HG03565 (cell line): Measurements from ENCODE around the gene PRRT2.
"Not testable (repeated sequence)": the region's sequence is repeated elsewhere in the genome, so short reads cannot be mapped to it uniquely, and the experiment has no call there.

Source experiments
- ATAC-seq: cut with Tn5 transposase; IDR thresholded peaks from one replicate; pipeline ENCODE4 v1.9.1; 2021; ENCODE audit warnings: mild to moderate bottlenecking, moderate library complexity; ENCODE audit not compliant: unreplicated experiment

PRRT2 gene

DNA sequence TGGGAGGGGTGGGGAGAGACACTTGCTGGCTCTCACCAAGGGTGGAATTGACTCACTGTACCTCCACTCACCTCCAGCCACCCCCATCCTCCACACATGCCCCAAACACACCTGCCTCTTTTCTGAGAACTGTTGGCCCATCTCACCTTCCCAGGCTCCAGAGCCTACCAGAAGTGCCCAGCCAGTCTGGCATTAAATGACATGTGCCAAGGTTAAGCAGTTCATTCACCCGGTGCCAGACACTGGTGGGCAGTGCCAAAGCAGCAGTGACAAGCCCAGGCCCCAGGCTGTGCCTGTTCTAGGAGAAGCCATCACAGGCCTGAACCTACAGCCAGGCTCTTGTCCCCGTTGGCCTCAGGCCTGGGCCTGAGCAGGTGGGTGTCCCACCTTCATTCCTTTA lies 19.5 kb downstream of the PRRT2 start:
- ATAC-seq, result no peak

DNA sequence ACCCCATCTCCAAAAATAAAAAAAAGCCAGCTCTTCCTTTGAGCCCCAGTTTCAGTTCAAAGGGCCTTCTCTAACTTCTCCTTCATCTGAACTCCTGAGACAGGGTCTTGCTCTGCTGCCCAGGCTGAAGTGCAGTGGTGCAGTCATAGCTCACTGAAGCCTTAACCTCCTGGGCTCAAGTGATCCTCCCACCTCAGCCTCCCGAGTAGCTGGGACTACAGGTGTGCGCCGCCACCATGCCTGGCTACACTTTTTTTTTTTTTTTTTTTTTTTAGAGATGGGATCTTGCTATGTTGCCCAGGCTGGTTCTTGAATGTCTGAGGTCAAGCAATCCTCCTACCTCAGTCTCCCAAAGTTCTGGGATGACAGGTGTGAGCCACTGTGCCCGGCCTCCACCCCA lies 21.2 kb downstream of the PRRT2 start:
- ATAC-seq, result not testable (repeated sequence)

DNA sequence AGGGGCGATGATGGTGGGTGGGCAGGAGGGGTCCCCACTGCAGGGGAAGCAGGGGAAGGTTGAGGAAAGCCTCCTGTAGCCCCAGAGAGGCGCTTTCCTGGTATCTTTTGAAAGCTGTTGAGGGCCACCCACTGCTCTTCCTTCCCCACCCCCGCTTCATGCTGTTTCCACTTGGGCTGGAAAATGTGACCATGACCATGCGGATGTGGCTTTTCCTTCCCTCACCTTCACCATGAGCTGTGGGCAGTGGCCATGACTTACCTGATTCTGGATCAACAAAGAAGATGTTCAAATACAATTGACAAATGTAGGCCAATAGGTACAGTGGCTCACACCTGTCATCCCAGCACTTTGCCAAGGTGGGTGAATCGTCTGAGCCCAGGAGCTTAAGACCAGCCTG lies 22.1 kb downstream of the PRRT2 start:
- ATAC-seq, result no peak

DNA sequence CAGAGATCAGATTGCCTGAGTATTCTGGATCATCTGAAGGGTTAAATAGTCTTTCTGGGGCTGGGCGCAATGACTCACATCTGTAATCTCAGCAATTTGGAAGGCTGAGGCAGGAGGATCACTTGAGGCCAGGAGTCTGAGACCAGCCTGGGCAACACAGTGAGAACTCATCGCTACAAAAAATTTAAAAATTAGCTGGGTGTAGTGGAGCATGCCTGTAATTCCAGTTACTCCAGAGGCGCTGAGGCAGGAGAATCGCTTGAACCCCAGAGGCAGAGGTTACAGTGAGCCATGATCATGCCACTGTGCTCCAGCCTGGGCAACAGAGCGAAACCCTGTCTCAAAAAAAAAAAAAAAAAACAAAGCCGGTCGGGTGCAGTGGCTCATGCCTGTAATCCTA lies 23.9 kb downstream of the PRRT2 start:
- no peak for ATAC-seq

DNA sequence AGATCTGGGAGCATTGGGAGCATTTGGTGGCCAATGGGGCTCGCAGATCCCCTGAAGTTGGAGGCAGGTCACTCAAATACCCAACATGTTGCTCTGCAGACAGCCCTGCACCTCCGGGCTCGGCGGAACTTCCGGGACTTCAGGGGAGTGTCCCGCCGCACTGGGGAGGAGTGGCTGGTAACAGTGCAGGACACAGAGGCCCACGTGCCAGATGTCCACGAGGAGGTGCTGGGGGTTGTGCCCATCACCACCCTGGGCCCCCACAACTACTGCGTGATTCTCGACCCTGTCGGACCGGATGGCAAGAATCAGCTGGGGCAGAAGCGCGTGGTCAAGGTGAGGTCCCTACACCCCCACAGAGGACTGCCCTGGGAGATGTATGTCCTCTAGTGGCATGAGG lies 24.6 kb downstream of the PRRT2 start:
- no peak for ATAC-seq

DNA sequence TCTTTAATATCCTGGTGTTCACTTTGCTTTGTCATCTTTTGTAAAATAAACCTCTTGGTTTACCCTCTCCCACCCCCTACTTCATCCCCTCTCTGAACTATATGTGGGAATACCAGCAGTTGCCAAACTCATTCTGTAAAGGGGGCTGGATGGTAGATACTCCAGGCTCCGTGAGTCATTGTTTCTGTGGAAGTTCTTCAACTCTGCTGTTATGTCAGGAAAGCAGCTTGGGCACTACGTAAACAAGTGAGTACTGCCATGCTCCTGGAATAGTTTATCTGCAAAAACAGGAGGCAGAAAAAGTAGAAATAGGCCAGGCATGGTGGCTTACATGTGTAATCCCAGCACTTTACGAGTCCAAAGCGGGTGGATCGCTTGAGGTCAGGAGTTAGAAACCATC lies 25.8 kb downstream of the PRRT2 start:
- ATAC-seq, result no peak

DNA sequence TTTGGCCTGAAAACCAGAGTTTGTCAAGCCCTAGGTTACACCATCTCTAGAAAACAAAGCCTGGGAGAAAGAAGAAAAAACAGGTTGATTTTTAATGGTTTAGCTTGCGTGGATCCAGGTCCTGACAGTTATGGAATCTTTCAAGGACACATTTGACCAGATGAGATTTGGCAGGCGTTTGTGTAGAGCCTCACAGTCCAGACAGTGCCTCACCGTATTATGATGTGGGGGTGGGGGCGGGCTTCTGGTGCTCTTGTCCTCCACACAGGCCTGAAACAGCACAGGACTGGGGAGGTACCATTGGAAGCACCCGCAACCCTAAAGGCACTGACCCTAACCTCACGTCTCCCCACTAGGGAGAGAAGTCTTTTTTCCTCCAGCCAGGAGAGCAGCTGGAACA lies 27.8 kb downstream of the PRRT2 start:
- no peak for ATAC-seq

DNA sequence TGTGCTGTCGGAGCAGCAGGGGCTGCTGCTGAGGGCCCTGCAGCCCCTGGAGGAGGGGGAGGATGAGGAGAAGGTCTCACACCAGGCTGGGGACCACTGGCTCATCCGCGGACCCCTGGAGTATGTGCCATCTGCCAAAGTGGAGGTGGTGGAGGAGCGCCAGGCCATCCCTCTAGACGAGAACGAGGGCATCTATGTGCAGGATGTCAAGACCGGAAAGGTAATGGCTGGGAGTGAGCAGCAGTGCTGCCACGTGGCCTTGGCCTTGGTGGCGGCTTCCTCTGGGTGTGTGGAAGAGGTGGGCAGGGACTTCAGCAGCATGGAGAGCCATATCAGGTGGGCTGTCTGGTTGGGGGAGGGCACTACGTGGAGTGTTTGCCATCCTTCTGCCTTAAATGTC lies 28.2 kb downstream of the PRRT2 start:
- no peak for ATAC-seq

DNA sequence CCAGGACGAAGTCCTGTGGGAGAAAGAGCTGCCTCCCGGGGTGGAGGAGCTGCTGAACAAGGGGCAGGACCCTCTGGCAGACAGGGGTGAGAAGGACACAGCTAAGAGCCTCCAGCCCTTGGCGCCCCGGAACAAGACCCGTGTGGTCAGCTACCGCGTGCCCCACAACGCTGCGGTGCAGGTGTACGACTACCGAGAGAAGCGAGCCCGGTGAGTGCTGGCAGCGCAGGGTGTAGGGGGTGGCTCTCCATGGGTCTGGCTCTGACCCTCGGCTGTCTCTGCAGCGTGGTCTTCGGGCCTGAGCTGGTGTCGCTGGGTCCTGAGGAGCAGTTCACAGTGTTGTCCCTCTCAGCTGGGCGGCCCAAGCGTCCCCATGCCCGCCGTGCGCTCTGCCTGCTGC lies 29.6 kb downstream of the PRRT2 start:
- ATAC-seq, result no peak

DNA sequence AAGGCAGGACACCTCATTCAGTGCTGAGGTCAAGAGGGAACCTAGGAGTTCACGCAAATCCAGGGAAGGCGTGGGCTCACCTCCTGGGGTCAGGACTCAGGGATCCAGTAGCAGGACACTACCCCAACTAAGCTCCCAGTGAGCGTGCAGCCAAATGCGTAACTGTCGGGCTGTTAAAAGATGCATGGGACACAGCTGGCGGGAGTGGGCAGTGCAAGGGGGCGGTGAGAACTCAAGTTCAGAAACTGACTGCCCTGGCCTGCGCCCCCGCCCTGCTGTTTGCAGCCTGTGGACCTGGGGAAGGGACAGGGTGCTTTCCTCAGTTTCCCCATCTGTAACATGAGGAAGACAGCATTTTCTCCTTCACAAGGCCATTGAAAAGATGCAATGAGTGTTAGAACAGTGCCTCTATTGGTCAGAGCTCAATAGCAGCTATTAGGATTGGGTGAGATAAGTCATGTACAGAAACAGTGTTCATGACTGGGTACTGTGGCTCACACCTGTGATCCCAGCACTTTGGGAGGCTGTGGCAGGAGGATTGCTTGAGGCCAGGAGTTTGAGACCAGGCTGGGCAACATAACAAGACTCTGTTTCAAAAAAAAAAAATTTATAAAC lies 30.8 kb downstream of the PRRT2 start:
- ATAC-seq, result no peak

DNA sequence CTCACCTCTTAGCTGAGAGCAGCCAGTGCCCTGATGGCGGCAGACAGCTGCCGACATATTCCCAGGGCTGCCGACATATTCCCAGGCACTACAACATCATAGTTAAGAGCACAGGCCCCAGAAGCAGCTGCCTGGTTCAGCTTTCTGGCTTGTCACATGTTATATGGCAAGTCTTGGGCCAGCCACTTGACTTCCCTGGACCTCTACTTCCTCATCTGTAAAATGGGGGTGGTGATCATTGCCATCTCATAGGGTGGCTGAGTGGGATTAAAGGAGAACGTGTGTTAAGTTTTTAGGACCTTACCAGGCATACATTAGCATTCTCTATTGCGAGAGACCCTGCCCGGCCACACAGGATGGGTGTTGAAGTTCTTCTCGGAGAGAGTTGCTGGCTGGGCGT lies 31.9 kb downstream of the PRRT2 start:
- ATAC-seq, result no peak

DNA sequence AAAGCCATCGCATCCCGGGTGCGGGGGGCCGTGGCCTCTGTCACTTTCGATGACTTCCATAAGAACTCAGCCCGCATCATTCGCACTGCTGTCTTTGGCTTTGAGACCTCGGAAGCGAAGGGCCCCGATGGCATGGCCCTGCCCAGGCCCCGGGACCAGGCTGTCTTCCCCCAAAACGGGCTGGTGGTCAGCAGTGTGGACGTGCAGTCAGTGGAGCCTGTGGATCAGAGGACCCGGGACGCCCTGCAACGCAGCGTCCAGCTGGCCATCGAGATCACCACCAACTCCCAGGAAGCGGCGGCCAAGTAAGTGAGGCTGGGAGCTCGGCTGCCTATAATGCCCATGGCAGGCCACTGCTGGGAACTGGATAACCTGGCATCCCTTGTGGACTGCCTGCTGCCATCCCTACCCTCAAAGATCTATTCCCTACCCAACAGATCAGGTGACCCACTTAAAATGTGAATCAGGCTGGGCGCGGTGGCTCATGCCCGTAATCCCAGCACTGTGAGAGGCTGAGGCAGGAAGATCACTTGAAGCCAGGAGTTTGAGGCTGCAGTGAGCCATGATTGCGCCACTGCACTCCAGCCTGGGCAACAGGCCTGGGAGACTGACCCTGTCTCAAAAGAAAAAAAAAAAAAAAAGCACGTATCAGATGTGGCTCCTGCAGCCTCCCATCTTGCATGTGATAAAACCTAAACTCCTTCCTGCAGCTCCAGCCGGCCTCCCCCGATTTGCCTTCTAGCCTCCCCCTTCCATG lies 32.8 kb downstream of the PRRT2 start:
- ATAC-seq, result no peak

DNA sequence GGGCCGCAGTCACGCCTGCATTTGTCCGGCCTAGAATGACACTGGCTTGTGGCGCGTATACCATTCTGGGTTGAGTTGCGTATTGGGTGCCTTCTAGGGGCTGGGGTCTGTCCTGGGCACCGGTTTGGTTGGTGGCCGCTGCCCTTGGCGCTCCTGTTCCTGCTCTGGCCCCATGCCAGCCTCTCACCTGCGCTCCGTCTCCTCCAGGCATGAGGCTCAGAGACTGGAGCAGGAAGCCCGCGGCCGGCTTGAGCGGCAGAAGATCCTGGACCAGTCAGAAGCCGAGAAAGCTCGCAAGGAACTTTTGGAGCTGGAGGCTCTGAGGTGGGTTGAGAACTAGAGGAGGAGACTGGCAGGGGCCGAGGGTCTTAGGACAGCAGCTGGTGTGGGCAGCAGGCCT lies 33.7 kb downstream of the PRRT2 start:
- ATAC-seq, result no peak

DNA sequence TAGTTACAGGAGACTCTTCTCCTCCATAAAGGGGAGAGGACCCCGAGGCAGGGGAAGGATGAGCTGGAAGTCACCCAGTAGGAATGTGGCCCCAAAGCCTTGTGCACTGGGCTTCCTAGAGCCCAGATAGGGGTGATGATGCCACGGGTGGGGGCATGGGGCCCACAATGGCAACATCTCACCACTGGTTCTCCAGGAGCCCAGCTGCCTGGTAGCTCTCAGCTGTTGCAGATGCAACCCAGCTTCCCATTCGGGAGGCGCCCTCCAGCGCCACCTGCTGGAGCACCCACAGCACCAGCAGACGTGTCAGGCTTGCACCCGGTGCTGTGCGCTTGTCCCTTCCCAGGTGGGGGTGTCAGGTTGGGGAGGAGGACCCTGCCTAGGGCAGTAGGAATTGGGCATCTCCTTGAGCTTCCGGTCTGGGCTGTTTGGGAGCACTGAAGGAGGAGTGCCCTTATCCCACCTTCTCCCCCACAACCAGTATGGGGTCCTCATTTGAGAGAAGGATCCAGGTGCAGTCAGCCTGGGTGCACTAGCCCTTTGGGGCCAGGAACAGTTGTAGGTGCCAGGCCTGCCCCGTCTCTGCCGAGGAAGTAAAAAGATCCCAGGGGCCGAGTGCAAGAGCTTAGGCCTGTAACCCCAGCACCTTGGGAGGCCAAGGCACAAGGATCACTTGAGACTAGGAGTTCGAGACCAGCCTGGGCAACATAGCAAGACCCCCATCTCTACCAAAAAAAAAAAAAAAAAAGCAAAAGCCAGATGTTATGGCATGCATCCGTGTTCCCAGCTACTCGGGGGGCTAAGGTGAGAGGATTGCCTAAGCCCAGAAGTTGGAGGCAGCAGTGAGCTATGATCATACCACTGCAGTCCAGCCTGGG lies 36.7 kb downstream of the PRRT2 start:
- ATAC-seq, result no peak

DNA sequence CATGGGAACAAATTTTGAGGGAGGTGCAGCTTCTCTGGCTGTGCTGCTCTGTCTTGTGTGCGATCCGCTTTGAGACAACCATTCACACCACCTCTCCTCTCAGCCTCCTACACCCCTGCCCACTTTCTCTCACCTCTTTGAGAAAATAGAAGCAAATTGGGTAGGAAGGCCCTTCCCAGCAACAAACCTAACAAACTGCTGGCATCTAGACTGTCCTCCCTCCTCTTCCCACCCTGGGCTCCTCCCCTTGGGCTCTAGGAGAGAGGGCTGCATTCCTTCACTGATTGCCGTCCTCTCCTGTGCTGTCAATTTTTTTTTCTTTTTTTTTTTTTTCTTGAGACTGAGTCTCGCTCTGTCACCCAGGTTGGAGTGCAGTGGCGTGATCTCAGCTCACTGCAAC lies 37.5 kb downstream of the PRRT2 start:
- no peak for ATAC-seq

DNA sequence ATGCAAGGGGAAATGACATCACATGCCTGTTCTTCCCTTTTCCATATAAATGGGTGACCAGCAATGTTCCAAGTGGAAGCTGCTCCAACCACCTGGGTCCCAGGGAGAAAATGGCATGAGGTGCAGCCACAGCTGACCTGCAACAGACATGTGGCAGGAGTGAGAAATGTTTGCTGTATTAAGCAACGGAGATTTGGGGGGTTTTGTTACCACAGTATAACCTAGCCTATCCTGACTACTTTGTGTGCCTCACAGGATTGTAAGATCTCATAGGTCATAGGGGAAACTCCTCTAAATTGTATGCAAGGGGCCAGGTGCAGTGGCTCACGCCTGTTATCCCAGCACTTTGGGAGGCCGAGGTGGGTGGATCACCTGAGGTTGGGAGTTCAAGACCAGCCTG lies 39.0 kb downstream of the PRRT2 start:
- no peak for ATAC-seq

DNA sequence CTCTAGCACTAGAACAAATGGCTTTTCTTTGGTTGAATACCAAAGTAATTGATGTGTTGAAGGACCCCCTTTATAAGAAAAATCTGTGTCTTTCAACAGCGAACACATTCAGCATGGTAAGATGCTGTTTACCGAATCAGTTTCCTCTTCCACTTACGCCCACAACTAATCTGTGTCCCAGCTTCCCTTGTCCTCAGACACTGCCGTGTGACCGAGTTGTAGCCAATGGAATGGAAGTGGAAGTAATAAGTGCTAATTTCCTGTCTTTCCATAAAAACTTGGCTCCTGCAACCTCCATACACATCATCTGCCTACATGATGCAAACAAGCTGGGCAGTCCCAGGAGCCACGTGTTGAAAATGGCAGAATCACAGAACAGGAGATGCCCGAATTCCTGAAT lies 40.7 kb downstream of the PRRT2 start:
- ATAC-seq, result no peak

DNA sequence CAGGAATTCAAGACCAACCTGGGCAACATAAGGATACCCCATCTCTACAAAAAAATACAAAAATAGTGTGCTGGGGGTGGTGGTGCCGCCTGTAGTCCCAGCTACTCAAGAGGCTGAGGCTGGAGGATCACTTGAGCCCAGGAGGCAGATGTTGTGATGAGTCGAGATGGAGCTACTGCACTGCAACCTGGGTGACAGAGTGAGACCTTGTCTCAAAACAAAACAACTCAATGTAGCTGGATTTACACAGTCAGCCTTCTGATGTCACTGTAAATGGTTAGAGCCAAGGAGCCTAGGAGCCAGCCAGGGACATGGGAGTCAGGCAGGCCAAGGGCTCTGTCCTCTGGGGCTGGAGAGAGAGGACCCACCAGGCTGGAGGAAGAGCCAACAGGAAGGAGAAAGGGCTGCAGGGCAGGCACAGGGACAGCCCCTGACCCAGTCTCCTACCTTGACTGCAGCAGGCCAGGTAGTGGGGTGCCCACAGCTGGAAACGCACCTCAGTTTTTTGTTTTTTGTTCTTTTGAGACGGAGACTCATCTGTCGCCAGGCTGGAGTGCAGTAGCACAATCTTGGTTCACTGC lies 42.6 kb downstream of the PRRT2 start:
- no peak for ATAC-seq

DNA sequence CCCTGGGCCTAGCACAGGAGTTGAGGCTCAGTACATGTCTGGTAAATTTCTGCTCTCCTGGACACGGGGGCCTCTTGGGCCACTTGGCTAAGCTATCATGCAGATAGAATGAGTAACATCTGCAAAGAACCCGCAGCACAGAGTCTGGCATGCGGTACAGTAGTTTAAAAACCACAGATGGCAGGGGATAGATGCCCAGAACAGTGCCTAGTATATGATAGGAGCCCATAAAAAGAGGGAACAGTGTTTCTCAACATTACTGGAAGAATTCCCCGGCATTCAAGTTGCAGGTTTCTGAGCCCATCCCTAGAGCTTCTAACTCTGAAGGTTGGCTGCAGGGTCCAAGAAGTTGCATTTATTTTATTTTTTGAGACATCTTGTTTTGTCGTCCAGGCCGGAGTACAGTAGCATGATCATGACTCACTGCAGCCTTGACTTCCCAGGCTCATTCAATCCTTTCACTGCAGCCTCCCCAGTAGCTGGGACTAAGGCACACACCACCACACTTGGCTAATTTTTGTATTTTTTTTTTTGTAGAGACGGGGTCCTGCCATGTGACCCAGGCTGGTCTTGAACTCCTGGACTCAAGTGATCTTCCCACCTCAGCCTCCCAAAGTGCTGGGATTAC lies 45.3 kb downstream of the PRRT2 start:
- no peak for ATAC-seq

DNA sequence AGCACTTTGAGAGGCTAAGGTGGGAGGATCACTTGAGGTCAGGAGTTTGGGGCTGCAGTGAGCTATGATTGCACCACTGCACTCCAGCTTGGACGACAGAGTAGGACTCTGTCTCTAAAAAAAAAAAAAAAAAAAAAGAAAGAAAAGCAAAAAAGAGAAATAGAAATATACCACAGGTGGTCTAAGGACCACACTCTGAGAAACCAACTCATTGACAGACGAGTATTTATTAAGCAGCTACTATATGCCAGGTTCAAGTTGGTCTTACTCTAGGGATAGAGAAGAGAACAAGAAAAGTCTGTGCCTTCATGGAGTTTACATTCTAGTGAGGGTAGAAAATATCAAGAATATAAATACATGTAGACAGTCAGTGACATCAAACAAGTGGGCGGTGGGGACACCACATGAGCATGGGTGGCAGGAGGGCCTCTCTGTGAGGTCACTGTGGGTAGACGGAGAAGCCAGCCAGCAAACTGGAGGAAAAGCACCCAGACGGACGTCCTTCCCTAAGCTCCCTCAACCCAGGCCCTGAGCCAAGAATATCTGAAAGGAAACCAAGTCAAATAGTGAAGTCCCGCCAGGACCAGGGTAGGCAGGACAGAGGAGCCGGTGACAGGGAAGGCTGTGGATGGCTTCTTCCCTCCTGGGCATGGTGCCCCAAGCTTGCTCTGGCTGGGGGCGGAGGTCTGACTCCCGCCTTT lies 46.3 kb downstream of the PRRT2 start:
- no peak for ATAC-seq

DNA sequence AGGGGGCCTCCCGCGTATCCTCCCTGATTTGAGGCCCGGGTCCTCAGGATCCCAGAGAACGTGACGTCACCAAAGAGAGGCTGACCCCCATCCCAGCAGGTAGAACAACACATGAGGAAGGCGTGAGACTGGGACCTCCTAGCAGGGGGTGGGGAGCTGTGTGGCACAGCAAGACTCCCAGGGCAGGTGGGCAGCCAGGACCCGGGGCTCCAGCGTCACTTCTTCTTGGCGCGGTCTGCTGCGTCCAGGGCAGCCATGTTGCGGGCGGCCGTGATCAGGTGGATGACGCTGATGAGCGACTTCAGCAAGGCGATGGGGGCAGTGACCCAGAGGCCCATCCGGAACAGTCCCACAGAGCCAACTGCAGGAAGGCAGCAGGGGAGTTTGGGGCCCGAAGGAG lies 47.0 kb downstream of the PRRT2 start:
- ATAC-seq, result no peak
